ENCODE data around the gene PATE2. TPM values are rescaled to one million over a fixed set of nuclear protein-coding genes. Genes with fewer than 3 reads are reported as not detected.

The PATE2 gene
- 0.18 and 3.2 TPM in 2 replicates for total RNA-seq (ENCODE audit: low replicate concordance)

DNA sequence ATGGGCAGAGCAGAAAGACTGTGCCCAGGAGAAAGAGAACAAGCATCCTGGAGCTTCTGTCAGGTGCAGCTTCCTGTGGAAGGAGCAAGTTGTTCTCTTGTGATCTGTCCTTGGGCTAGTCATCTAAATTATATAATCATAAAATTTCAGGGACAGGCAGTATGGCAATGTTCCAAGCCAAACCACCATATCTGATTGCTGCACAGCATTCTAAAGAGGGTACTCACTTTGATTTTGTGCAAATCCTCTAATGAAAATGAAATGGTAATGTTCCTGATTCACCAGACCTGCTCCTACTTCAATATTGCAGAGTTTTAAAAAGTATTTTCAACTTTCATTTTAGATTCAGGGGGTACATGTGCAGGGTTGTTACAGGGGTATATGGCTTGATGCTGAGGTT is at the start of gene PATE2:
Gene PATE2, minus strand, starts transcription at position 101 of the 400 bp plus-strand sequence. Its CDS starts 55 bp downstream, at position 46.
- DNase-seq (ENCODE audit: low read depth), result no peak
- no peak within 1 kb of the TSS for H3K4me3 ChIP-seq (ENCODE audit: low read depth, low read length)
- TF ChIP-seq, protein P1, sequence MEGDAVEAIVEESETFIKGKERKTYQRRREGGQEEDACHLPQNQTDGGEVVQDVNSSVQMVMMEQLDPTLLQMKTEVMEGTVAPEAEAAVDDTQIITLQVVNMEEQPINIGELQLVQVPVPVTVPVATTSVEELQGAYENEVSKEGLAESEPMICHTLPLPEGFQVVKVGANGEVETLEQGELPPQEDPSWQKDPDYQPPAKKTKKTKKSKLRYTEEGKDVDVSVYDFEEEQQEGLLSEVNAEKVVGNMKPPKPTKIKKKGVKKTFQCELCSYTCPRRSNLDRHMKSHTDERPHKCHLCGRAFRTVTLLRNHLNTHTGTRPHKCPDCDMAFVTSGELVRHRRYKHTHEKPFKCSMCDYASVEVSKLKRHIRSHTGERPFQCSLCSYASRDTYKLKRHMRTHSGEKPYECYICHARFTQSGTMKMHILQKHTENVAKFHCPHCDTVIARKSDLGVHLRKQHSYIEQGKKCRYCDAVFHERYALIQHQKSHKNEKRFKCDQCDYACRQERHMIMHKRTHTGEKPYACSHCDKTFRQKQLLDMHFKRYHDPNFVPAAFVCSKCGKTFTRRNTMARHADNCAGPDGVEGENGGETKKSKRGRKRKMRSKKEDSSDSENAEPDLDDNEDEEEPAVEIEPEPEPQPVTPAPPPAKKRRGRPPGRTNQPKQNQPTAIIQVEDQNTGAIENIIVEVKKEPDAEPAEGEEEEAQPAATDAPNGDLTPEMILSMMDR (IDR thresholded peaks at IDR 0.05; ENCODE audit: insufficient read depth, low read length), result no peak

DNA sequence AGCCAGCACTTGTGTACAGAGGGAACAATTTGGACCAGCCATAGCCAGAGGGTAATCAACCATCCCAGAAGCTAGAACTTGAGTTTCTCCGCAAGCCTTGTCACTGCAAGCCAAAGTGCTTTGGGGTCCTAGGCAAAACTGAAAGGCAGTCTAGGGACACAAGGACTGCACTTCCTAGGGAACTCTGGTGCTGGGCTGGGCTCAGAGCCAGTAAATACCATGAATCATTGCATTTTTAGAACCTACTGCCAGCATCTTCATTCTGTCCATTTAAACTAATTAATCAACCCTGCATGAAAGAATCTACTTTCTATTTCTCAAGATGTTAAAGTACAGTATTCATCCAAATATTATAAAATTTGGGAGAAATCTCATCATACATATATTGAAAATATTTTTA is 29.3 kb upstream of the PATE2 start:
- H3K4me3 ChIP-seq (ENCODE audit: low read depth, low read length), result no peak overlapping the region
- TF ChIP-seq, protein P1 (IDR thresholded peaks at IDR 0.05; ENCODE audit: insufficient read depth, low read length), result no peak
- peak; percentile 58 for DNase-seq (ENCODE audit: low read depth)

DNA sequence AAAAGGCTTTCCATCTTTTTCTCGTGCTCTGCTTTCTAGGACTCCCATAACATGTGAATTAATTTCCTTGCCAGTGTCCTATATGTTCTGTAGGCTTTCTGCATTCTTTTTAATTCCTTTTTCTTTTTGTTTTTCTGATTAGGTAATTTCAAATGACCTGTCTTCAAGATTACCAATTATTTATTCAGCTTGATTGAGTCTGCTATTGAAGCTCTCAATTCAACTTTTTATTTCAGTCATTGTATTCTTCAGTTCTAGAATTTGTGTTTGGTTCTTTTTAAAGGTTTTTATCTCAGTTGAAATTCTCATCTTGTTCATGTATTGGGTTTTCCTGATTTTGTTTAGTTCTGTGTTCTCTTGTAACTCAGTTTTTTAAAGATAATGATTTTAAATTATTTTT is 23.8 kb upstream of the PATE2 start:
- no peak for DNase-seq (ENCODE audit: low read depth)
- TF ChIP-seq, protein P1 (IDR thresholded peaks at IDR 0.05; ENCODE audit: insufficient read depth, low read length), result no peak
- no peak overlapping the region for H3K4me3 ChIP-seq (ENCODE audit: low read depth, low read length)

DNA sequence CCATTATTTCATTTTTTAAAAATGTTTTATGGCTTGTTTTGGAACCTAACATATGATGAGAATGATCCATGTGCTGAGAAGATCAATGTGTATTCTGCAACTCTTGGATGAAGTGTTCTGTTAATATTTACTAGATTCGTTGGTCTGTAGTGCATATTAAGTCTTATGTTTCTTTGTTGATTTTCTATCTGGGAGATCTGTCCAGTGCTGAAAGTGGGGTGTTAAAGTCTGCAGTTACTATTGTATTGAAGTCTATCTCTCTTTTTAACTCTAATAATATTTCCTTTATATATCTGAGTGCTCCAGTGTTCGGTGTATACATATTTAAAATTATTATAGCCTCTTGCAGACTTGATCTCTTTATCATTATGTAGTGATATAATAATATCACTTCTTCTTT is 21.2 kb upstream of the PATE2 start:
- no peak for DNase-seq (ENCODE audit: low read depth)
- TF ChIP-seq, protein P1 (IDR thresholded peaks at IDR 0.05; ENCODE audit: insufficient read depth, low read length), result no peak
- H3K4me3 ChIP-seq (ENCODE audit: low read depth, low read length), result no peak overlapping the region

DNA sequence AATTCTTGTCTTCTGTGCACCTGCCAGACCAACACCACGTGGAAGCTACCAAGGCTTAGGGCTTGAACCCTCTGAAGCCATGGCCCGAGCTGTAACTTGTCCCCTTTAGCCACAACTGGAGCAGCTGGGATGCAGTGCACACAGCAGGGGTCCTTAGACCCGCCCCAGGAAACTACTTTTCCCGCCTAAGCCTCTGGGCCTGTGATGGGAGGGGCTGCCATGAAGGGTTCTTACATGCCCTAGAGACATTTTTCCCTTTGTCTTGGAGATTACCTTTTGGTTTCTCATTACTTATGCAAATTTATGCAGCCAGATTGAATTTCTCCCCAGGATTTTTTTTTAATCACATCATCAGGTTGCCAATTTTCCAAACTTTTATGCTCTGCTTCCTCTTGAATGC is 19.0 kb upstream of the PATE2 start:
- TF ChIP-seq, protein P1 (IDR thresholded peaks at IDR 0.05; ENCODE audit: insufficient read depth, low read length), result no peak

DNA sequence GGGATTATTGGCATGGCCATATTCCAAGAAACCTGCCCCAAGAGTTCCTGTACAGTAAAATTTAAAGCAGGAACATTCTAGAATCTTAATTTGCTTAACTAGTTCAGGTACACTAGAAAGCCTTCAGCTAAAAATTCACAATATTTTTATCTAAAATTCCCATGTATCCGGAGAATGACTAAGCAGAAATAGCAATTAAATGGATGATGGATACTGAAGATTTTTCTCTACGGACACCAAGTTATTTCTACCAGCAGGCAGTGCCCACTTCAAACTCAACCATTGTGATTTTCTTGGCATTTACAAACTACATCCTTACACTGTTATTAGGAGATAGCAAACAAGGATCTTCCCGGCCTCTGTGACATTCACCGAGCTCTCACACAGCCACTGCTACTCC is 12.2 kb upstream of the PATE2 start:
- TF ChIP-seq, protein P1 (IDR thresholded peaks at IDR 0.05; ENCODE audit: insufficient read depth, low read length), result no peak
- no peak overlapping the region for H3K4me3 ChIP-seq (ENCODE audit: low read depth, low read length)
- DNase-seq (ENCODE audit: low read depth), result no peak

More for the DNA sequence above, 19.0 kb upstream of the PATE2 start:
- DNase-seq (ENCODE audit: low read depth), result no peak
- no peak overlapping the region for H3K4me3 ChIP-seq (ENCODE audit: low read depth, low read length)

DNA sequence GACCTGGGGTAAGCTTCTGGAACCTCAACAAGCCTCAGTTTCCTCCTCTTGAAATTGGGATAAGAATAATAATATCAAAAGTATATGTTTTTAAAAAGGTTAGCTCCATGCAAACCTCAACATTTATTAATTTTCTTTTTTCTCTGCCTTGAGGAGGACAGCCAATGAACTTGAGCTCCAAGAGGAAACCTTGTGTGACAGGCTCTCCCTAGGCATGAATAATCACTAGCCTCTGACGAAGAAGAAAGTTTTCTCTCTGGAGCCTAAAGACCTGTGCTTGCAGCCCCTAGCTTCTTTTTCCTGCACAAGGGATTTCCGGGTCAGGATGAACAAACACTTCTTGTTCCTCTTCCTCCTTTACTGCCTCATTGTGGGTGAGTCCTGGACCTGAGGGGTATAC is 9.2 kb upstream of the PATE2 start, which contains the start of gene PATE3:
Gene PATE3, plus strand, starts transcription at position 301 of the 400 bp plus-strand sequence. Its CDS starts 25 bp downstream, at position 326.
- H3K4me3 ChIP-seq (ENCODE audit: low read depth, low read length), result no peak within 1 kb of the TSS
- TF ChIP-seq, protein P1 (IDR thresholded peaks at IDR 0.05; ENCODE audit: insufficient read depth, low read length), result no peak
- DNase-seq (ENCODE audit: low read depth), result no peak
